Measurements from ENCODE around the gene TRMT11.
"Not testable (repeated sequence)": the region's sequence is repeated elsewhere in the genome, so short reads cannot be mapped to it uniquely, and the experiment has no call there.

Gene TRMT11

DNA sequence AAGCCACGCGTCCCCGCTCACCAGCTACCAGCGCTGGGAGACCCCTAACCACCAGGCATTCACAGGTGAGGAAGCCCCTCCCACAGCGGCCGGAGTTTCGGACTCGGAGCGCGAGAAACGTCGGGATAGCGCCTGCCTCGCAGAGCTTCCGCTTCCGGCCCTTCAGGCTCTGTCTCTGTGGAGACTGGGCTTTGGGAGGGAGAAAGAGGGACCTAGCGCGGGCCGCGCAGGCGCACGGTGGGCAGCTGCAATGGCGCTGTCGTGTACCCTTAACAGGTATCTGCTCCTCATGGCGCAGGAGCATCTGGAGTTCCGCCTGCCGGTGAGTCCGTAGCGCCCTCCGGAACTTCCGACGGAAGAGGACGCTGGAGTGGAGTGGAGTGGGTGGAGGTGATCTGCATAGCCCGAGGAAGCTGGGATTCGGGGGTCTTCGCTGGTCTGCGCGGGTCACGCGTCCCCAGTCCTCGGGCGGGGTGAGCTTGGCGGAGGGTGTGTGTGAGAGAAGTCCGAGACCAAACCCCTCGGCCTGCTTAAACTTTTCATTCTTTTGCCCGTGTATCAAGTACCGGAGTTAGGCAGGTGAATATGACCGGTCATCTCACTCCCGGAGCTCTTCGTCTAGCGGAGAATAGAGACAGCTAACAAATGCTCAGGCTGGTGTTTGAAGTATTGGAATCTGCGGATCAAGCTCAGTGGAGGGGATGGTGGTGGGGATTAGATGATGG lies at the start of gene TRMT11:
Gene TRMT11, plus strand, starts transcription at position 240 of the 725 bp plus-strand sequence. Its CDS starts 11 bp downstream, at position 251.
- peak; percentile 74 for DNase-seq

DNA sequence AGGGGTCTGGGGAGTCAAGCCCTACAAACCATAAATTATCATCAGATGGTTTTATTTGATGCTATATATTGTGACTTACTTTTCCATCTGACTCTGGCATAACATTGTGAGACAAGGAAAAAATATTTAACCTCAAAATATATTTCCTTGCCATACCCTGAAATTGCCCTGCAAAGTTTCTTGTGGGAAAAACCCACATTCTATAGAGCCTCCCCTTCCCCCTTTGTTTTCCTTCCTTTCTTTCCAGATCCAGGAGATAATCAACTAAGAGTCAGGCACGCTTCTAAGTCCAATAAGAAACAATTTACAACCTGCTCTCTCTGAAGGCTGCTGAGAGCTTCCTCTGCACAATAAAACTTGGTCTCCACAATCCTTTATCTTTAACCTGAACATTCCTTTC lies 47.3 kb upstream of the TRMT11 start:
- no peak for DNase-seq

DNA sequence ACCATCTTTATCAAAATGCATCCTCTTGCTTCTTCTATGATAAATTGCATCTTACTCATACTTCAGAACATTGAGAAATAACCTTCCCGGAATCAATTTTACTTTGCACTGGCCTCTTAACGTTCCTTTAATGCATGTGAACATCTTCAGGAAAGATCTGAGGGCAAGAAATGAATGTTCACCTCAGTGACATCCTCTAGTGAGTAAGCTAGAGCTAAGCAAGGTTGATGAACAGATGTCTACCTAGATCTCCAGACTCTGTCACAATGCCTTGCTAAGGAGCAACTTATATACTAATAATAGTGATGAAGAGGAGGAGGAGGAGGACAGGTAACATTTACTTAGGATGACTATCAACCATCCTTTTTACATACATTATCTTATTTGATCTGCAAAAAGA lies 46.5 kb upstream of the TRMT11 start:
- no peak for DNase-seq

DNA sequence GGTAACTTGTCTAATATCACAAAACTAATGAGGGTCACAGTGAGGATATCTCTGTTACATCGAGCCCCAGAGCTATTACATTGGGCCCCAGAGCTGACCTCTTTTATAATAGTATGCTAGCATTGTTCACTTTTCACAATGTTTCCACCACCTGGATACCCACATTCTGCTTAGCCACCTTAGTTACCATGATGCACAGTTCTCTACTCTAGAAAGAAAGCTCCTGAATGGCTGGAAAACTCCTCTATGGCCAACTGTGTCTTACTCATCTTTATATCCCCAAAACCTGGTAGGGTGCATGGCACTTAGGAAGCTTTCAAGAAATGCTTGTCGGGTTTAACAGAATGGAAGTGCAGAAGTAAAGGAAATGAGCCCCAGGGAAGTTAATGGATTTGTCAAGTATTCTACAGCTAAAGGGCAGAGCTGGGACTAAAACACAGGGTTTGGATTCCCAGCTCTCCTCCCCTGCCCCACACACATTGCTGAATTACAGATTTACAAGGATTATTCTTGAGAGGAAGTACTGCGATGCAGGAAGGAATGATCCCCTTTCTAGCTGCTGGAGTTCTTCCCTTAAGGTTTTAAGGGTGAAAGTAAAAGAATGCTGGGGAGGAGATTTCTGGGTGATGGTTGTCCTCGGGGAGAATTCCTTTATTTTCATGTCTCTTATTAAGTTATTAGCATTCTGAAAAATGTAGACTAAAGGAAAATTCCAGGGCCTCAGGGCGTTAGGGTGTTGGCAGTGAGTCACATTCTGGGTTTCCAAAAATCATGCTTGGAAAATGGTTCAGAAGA lies 45.9 kb upstream of the TRMT11 start:
- DNase-seq = no peak

DNA sequence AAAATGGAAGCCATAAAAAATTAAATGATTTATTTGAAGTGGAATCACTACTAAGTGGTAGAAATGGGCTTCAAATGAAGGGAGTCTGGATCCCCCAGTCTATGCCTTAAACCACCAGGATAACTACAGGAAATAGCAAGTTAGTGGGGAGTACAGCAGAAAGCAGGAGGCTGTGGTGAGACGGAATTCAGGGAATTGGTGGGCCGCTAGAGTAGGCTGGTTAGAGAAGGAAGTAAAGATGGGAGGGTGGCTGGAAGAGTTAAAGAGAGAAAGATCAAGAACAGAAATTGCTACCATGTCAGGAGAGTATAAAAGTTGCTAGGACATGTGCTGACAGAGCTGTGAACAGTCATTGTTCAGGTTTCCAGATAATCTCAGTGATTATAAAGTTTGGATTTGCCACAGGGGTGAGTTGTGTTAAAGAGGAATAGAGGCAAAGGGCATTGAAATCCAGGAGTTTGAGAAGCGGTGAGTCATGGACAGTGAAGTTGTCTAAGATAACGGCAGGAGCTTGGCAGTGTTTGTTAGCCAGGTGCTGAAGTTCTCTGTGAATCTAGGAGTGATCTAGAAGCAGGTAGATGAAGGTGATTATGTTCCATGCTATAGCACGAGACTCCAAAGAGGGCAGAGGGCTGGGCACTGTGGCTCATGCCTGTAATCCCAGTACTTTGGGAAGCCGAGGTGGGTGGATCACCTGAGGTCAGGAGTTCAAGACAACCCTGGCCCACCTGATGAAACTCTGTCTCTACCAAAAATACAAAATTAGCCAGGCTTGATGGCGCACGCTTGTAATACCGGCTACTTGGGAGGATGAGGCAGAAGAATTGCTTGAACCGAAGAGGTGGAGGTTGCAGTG lies 43.4 kb upstream of the TRMT11 start:
- DNase-seq = no peak

DNA sequence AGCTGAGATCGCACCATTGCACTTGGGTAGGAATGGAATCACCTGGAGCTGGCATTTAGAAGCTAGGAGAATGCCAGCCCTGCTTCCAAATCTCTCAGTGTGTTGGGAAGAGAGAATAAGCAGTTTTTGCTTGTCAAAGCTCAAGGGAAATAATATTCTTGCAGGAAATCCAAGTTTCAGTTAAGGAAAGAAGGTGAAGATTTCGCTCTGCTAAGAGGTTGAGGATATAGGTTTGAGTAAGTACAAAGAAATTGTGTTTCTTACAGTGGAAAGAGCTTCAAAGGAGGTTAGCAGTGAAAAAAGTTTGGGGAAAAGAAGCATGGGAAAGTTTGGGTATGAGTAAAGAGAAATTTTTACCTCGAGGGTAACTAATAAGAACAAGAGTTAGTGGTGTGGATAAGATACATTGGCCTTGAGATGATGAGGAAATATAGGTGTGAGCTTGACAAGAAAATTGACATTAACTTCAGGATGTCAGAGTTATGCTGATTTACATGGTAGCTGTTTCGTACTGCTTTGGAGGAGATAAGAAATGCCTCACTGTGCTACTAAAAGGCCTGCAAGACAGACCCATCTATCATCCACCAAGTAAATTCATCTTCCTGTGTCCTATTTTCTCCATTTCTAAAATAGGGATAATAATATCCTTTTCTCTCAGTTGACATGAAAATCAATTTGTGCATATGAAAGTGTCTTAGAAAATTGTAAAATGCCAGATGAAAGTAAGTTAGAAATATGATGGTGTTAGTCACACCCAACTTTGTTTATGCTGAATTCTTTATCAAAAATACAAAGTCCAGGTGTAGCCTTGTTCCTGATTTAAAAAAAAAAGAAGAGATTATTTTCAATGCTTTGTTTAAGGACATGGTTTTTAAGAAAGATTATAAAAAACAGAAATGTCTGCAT lies 42.6 kb upstream of the TRMT11 start:
- no peak for DNase-seq

DNA sequence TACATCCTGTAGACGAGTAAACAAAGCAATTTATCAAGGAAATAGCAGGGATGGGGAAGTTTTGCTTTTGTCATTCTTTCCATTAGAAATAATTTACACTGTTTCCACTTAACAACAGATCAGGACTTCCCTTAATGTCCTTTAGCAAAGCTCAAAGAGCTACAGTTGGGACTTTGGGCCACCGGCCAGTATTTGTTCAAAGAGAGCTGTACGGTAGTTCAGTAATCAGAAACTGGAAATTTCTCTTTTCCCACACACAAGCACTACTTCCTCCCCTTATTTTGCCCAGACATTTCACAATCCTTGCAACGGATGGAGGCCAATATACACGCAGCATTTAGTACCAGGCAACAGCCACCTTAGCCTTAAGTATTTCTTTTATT lies 41.9 kb upstream of the TRMT11 start:
- no peak for DNase-seq

DNA sequence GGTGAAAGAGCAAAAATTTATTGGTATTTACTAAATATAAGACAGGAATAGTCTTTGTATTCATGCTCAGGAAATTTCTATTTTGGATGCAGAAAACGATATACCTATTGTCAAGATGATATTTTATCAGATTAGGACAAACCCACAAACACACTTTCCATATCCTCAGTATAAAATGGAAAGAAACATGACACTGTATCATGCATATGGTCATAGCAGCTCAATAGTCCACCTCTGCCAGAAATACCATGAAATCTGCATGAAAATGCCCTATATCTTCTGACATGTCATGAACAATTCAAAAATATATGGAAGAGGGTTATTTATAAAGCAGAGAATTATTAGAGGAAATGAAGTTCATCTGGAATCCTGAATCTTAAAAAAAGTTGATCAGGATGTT lies 41.4 kb upstream of the TRMT11 start:
- DNase-seq = no peak

DNA sequence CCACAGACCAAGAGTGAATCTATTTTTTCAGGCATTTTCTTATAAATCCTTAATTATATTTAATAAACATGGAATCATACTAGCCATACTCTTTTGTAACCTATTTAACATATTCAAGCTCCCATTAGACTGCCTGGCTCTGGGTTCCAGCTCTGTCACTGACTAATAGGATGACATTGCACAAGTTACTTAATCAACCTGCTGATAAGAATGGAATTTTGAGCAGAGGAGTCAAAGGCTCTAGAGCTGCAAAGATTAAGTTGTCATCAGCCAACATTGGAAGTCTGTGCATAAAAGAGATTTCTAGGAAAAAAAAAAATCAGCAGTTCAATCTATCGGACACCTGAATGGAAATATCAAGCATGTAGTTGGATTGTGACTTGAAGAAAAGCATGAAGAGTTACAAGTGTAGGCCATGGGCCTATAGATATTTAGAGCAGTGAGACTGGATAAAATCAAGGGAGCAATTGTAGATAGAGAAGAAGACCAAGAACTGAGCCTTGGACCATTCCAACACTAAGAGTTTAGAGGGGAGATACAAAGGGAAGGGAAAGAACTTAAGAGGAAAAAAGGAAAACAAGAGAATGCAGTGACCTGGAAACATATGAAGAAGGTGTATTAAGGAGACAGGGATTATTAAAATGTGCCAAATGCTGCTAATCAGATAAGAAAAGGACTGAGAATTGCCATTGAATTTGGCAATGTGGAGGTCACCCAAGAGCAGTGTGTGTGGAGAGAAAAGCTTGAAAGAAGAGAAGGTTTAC lies 40.8 kb upstream of the TRMT11 start:
- no peak for DNase-seq

DNA sequence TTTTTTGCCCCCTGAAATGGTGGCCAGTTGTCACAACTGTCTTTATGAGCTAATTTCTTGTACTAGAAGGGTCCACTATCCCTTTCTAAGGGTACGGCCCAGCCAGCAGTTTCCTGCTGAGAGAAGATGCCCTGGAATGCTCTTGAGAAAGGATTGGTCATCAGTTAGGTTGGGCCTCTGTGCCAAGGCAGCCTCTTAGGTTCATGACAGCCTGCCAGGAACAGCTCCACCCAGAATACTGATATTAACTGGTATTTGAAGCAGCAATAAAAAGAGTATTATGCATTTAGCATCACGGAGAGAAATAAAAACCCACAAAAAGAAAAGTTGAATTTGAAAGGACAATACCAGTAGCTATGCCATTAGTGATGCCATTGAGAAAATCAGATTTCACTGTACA lies 38.7 kb upstream of the TRMT11 start:
- DNase-seq = no peak

DNA sequence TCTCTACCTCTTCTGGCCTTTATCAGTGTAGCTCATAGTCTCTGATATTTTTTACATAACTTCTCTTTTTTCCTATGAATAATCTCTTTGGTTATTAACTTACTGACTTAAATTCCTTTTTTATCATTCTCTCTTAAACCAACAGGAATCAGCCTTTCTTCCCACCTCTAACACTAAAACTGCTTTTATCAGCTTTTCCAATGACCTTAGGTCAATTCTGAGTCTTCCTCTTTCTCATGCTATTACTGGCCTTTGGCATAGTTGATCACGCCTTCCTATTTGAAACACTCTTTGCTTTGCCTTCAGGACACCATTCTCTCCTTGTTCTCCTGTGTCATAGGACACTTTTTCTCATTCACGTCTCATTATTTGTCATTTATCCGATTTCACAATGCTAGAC lies 37.9 kb upstream of the TRMT11 start:
- no peak for DNase-seq

DNA sequence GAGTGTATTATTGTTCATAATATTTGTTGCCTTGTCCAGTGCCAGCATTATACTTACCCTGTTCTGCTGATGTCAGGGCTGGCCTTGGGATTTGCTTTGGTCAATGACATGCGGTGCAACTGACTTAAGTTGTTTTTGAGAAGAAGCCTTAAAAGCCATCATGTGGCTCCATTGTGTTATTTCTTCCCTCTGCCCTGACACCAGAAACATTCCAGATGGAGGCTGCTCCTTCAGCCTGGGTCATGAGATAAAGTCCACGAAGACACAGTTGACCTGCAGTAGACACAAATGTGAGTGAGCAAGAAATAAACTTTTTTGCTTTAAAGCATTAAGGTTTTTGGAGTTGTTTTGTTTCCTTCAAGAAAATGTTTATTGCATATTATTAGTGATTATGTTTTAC lies 37.3 kb upstream of the TRMT11 start:
- no peak for DNase-seq

DNA sequence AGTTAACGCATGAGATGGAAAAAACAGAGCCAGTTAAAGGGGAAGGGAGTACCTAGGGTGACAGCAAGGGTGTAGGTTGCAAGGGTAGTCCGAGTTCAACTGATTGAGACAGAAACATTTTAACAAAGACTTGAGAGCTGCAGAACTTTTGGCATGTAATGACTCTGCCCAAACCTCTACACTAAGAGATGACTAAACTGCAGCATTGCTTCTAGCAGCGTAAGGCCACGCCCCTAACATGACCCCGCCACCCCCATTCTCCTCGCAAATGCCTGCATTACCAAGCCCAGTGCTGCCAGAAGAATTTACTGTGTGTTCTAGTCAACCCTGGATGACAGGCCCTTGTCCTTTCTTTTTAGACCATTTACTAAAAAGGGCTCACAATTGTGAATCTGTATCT lies 36.0 kb upstream of the TRMT11 start:
- DNase-seq = no peak

DNA sequence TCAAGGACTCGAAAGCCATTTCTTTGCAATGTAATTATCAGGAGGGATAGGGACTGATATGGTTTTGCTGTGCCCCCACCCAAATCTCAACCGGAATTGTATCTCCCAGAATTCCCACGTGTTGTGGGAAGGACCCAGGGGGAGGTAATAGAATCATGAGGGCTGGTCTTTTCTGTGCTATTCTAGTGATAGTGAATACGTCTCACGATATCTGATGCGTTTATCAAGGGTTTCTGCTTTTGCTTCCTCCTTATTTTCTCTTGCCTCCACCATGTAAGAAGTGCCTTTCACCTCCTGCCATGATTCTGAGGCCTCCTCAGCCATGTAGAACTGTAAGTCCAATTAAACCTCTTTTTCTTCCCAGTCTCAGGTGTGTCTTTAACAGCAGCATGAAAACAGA lies 35.6 kb upstream of the TRMT11 start:
- DNase-seq = not testable (repeated sequence)

DNA sequence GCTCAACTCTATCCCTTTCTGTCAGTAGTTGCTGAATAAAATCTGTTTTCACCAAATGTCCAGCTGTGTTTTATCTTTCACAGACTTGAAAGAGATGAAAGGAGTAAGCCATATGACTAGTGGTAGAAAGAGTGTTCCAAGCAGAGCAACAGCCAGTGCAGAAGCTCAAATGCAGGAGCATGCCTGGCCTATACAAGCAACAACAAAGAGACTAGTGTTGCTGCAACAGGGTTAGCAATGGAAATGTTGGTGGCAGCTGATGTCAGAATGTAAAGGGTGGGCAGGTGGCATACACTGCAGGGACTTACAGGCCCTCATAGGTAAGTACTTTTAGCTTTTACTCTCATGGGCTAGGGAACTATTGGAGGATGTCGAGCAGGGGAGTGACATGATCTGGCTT lies 35.0 kb upstream of the TRMT11 start:
- DNase-seq = no peak

DNA sequence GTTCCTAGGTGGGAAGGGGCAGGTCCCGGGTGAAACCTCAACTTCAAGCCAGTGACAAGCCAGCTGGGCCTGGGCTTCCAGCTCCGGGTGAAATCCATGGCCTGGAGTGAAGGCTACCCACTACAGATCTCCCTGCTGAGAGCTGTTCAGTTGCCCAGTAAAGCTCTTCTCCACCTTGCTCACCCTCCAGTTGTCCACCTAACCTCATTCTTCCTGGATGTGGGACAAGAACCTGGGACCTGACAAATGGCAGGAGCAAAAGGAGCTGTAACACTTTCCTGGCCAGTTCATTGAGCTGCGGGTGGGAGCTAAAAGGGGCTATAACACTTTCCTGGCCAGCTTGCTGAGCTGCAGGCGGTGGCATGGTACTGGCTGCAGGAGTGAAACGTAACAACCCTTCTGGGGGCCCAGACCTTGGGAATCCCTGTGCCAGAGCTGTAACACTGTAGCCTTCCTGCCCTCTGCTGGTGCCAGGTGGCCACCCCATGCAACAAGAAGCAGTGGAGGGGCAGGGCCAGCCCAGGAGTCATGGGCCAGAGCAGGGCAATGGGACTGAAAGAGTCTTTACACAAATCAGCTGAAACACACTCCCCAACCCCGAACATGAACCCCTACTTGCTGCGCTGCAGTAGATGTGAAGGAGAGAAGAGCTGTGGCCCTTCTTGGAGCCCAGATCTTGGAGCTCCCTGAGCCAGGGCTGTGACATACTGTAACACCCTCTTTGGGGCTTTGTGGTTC lies 33.4 kb upstream of the TRMT11 start:
- DNase-seq = no peak

DNA sequence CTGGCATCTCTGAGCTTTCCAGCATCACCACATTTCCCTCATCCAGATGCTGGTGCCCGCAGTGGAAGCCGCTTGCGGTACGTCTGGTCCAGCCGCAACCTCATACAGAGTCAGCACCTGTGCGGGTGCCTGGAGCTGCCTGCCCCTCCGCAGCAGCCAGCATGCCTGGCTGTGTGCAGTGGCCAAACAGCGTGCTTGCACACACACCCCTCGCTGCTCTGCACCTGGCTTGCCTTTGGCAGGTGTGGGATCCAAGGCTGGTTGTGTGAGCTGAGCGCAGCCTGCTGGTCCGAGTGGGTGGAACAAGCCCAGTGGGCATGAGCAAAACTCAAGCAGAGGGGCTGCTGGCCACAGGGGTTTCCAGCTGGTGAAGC lies 32.9 kb upstream of the TRMT11 start:
- no peak for DNase-seq

DNA sequence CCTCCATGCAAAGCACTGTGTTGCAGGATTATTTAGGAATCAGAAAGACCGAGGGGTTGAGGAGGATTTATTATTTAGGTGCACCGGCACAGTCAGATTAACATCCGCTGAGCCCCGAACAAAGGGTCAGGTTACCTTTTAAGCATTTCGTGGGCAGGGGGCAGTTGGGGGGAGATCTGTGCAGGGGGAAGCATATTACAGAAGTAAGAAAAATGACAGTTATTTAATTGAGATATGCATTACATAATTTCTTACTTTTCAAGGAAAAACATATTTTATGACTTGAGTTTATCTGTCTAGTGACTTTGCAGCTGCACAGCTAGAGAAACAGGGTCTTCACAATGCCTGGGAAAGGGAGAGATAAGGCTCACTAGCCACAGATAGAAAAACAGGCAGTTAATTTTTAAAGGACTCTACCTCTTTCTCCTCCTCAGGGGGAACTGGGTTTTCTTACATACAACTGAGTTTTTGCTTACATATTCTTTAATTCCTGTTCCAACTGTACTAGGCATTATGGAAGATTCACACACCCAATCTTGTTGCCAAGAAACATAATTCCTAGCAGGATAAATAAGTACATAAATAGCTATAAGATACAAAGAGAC lies 31.5 kb upstream of the TRMT11 start:
- no peak for DNase-seq

DNA sequence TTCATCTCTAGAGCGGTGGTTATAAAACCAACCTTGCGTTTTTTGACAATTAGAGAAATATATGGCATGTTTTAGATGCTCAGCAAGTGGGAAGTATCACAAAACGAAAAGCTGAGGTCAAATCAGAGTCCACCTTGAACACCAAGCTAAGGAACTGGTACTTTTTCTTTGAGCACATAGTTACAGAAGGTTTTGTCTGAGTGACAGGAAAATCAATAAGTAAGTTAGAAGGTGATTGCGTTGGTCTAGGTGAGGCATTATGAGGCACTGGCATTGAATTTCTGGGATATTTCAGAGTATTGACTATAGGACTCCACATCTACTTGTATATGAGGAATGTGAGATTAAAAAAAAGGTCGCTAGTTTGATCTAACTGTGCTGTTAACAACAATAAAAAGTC lies 30.4 kb upstream of the TRMT11 start:
- no peak for DNase-seq

All from activated effector memory CD4-positive, alpha-beta T cell treated with Interleukin-2 at 50 U/mL for 16 hours (primary cell).